K562 (cell line): ENCODE results near the gene KRI1. TPM values are rescaled to one million over a fixed set of nuclear protein-coding genes. Genes with fewer than 3 reads are reported as not detected.

ENCODE experiments used
- CCNT2 ChIP-seq: IDR thresholded peaks from 2 replicates; pipeline ENCODE4 v1.6.1; 2011; ENCODE audit warnings: borderline replicate concordance, low read depth, mild to moderate bottlenecking, moderate library complexity, mixed read lengths, low read length; ENCODE audit not compliant: insufficient read length; ENCODE audit errors: extremely low read depth
- HOXB6 ChIP-seq: fragments of 250-450 bp; sonication (Bioruptor Pico); IDR thresholded peaks from 2 replicates; pipeline ENCODE4 v1.5.1; 2022; ENCODE audit warnings: mild to moderate bottlenecking, borderline replicate concordance
- JUNB ChIP-seq: fragments of 450-650 bp; formaldehyde crosslinking; conservative IDR thresholded peaks from 2 replicates; pipeline ENCODE4 v1.4.0; 2020; ENCODE audit warnings: mild to moderate bottlenecking
- ZNF121 ChIP-seq: sonication (generic); formaldehyde crosslinking; conservative IDR thresholded peaks from 2 replicates; pipeline ENCODE4 v1.8.0; 2022; ENCODE audit warnings: missing genetic modification reagents
- ZNF277 ChIP-seq: fragments of 250-450 bp; sonication (Bioruptor Pico); IDR thresholded peaks from 2 replicates; pipeline ENCODE4 v1.8.0; 2022; ENCODE audit warnings: inconsistent platforms, mild to moderate bottlenecking, moderate library complexity, borderline replicate concordance
- ZNF408 ChIP-seq: fragments of 250-450 bp; sonication (Bioruptor Pico); IDR thresholded peaks from 2 replicates; pipeline ENCODE4 v1.4.0; 2020; ENCODE audit warnings: low read depth, mild to moderate bottlenecking, moderate library complexity
- polyA plus RNA-seq, 8 experiments: library from polyadenylated mRNA; depleted of rRNA in 4 of 8; stranded (reverse) in 5 of 8; unstranded in 3 of 8; fragments of >200 nt; fragmentation: Nextera tagmentation in 2 of 8; fragmentation: Illumina TruSeq in 1 of 8; extraction: Ambion mirVana in 2 of 8; extraction: Trizol in 1 of 8; gene quantifications; 2 replicates each; pipeline versions ENCODE4 v1.2.1 to v1.2.3, GENCODE V29; 2011 to 2014; ENCODE audit warnings: inconsistent platforms in 1 of 8, missing spikeins in 1 of 8
- total RNA-seq, 7 experiments: library from RNA; depleted of rRNA in 6 of 7; stranded (reverse); fragments of >200 nt in 6 of 7; fragmentation: Illumina TruSeq in 2 of 7; extraction: Trizol in 2 of 7; gene quantifications; 2 replicates each; pipeline versions ENCODE4 v1.2.1 to v1.2.3, GENCODE V29; 2011 to 2021; ENCODE audit warnings: low replicate concordance in 1 of 7
- TF ChIP-seq, protein P1 (sequence below), 2 experiments: fragments of 450-650 bp in 1 of 2; sonication (generic) in 1 of 2; formaldehyde crosslinking in 1 of 2; IDR thresholded peaks in 1 of 2; conservative IDR thresholded peaks in 1 of 2; 2 replicates each; pipeline versions ENCODE4 v1.6.1 to v1.8.1; 2016 to 2023; ENCODE audit warnings: mild to moderate bottlenecking in 2 of 2, moderate library complexity in 2 of 2, inconsistent platforms in 1 of 2, missing genetic modification reagents in 1 of 2
- TF ChIP-seq, protein P2 (sequence below): fragments of 450-650 bp; formaldehyde crosslinking; IDR thresholded peaks from 2 replicates; pipeline ENCODE4 v1.4.0; 2022; ENCODE audit warnings: missing genetic modification characterization
- TF ChIP-seq, protein P3 (sequence below), 2 experiments: fragments of 450-650 bp in 1 of 2; sonication (generic) in 1 of 2; formaldehyde crosslinking; conservative IDR thresholded peaks; 2 replicates each; pipeline versions ENCODE4 v1.4.0 to v1.8.1; 2020 to 2022; ENCODE audit warnings: mild to moderate bottlenecking in 1 of 2, missing genetic modification reagents in 1 of 2

Gene KRI1
- total and polyA plus RNA-seq, 9 of the 15 experiments (the other 6 are each of a cell fraction or from before 2014, with no cell fraction given), result 1.1 to 50.7 (median 24.7) TPM

DNA sequence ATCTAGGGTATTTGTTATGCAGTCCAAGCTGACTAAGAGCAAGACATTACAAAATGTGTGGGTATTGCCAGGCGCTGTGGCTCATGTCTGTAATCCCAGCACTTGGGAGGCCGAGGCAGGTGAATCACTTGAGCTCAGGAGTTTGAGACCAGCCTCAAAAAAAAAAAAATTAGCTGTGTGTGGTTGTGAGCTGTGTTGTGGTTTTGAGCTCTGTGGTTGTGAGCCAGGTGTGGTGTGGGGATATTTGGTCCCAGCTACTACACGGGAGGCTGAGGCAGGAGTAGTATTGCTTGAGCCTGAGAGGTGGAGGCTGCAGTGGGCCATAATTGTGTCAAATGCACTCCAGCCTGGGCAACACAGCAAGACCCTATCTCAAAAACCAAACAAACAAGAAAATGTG lies 57.1 kb downstream of the KRI1 start (continued):
- TF ChIP-seq, protein P1, sequence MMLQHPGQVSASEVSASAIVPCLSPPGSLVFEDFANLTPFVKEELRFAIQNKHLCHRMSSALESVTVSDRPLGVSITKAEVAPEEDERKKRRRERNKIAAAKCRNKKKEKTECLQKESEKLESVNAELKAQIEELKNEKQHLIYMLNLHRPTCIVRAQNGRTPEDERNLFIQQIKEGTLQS (IDR thresholded peaks at IDR 0.05), result no peak
- TF ChIP-seq, protein P1 (CRISPR knock-in tag; conservative IDR thresholded peaks at IDR 0.05), result no peak
- TF ChIP-seq, protein P2, sequence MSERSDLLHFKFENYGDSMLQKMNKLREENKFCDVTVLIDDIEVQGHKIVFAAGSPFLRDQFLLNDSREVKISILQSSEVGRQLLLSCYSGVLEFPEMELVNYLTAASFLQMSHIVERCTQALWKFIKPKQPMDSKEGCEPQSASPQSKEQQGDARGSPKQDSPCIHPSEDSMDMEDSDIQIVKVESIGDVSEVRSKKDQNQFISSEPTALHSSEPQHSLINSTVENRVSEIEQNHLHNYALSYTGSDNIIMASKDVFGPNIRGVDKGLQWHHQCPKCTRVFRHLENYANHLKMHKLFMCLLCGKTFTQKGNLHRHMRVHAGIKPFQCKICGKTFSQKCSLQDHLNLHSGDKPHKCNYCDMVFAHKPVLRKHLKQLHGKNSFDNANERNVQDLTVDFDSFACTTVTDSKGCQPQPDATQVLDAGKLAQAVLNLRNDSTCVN (CRISPR knock-in tag), result no peak
- TF ChIP-seq ZNF408 (CRISPR knock-in tag) (no peak), HOXB6 (CRISPR knock-in tag) (no peak), ZNF277 (CRISPR knock-in tag) (no peak), ZNF121 (CRISPR knock-in tag) (peak; percentile 82), CCNT2 (no peak), JUNB (no peak)
- TF ChIP-seq, protein P3, sequence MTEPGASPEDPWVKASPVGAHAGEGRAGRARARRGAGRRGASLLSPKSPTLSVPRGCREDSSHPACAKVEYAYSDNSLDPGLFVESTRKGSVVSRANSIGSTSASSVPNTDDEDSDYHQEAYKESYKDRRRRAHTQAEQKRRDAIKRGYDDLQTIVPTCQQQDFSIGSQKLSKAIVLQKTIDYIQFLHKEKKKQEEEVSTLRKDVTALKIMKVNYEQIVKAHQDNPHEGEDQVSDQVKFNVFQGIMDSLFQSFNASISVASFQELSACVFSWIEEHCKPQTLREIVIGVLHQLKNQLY (CRISPR knock-in tag; conservative IDR thresholded peaks at IDR 0.05), result no peak
